Subcutaneous preadipocyte (primary cell): ENCODE data around the gene ERAP2. TPM values are rescaled to one million over a fixed set of nuclear protein-coding genes. Genes with fewer than 3 reads are reported as not detected.

Experiments
- small RNA-seq: library from RNA; depleted of rRNA; stranded (forward); fragments of <200 nt; gene quantifications from one replicate; pipeline ENCODE3, GENCODE V24; 2012
- total RNA-seq: library from RNA; depleted of rRNA; stranded (reverse); fragments of >200 nt; gene quantifications from 2 replicates; pipeline ENCODE4 v1.2.3, GENCODE V29; 2012

Gene ERAP2, protein sequence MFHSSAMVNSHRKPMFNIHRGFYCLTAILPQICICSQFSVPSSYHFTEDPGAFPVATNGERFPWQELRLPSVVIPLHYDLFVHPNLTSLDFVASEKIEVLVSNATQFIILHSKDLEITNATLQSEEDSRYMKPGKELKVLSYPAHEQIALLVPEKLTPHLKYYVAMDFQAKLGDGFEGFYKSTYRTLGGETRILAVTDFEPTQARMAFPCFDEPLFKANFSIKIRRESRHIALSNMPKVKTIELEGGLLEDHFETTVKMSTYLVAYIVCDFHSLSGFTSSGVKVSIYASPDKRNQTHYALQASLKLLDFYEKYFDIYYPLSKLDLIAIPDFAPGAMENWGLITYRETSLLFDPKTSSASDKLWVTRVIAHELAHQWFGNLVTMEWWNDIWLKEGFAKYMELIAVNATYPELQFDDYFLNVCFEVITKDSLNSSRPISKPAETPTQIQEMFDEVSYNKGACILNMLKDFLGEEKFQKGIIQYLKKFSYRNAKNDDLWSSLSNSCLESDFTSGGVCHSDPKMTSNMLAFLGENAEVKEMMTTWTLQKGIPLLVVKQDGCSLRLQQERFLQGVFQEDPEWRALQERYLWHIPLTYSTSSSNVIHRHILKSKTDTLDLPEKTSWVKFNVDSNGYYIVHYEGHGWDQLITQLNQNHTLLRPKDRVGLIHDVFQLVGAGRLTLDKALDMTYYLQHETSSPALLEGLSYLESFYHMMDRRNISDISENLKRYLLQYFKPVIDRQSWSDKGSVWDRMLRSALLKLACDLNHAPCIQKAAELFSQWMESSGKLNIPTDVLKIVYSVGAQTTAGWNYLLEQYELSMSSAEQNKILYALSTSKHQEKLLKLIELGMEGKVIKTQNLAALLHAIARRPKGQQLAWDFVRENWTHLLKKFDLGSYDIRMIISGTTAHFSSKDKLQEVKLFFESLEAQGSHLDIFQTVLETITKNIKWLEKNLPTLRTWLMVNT
- 41.6 and 44.8 TPM in 2 replicates for total RNA-seq

GRCh38 chr5:96876292-96876850 is at the start of gene ERAP2:
Gene ERAP2 (plus strand): TSS chr5:96876500. CDS start chr5:96879686, 3,186 bp downstream.

DNA sequence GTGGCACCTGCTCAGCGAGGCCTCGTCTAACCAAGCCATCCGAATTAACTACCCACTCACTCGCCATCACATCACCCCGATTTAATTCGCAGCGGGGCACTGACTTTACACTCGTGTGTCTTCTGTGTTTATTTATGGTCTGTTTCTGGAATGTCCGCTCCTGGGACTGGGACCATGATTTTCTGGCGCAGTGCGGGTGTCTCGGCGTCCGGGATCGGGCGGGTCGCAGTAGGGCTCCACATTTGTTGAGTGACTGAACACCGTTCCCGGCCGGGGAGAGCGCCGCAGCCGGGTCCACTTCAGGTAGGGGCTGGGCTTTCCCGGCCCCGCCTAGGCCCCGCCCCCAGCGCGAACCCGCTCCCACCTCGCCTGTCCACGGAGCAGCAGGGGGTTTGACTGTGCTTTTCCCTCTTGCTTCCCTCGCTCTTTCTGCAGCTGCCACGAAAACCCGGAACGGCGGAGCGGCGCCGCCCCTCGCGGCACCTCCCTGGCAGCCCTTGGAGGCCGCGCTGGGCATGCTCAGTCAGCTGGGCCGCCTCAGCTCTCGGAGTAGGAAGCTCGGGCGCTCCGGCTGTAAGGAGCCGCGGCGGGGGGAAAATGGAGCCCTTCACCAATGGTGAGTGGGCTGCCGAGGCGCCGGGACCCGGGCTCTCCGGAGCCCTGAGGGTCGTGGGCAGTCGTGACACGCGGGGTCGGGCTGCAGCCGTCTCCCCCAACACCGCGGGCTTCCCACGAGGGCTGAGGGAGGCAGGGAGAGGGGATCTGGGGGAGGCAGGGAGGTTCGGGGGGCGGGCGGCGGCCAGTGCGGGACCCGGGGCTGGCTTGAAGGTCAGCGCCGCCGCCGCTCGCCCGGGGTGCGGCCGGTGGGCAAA is 59.5 kb downstream of the ERAP2 start, which contains the start of gene LNPEP:
Gene LNPEP (plus strand): TSS at position 522 of the 872 bp plus-strand sequence. CDS start 76 bp downstream, at position 598.

Small RNAs within 50 kb of the gene (small RNA-seq; reads per million reads assigned to genes)
- gene RF00019, result not detected

Other genes starting within 250 kb of the ERAP2 start
- gene CAST, start 214.1 kb upstream of the ERAP2 start, total RNA-seq, result 233 and 239 TPM in 2 replicates
- 25.7 and 43.2 TPM in 2 replicates for gene ERAP1, start 68.6 kb upstream of the ERAP2 start, total RNA-seq
- gene LNPEP, start 59.6 kb downstream of the ERAP2 start, total RNA-seq, result 34.9 and 42.8 TPM in 2 replicates